ENCODE results near the gene DCC. TPM values are rescaled to one million over a fixed set of nuclear protein-coding genes. Genes with fewer than 3 reads are reported as not detected.

Gene DCC
- total and polyA plus RNA-seq, 9 of the 15 experiments (the other 6 are each of a cell fraction or from before 2014, with no cell fraction given): not detected

DNA sequence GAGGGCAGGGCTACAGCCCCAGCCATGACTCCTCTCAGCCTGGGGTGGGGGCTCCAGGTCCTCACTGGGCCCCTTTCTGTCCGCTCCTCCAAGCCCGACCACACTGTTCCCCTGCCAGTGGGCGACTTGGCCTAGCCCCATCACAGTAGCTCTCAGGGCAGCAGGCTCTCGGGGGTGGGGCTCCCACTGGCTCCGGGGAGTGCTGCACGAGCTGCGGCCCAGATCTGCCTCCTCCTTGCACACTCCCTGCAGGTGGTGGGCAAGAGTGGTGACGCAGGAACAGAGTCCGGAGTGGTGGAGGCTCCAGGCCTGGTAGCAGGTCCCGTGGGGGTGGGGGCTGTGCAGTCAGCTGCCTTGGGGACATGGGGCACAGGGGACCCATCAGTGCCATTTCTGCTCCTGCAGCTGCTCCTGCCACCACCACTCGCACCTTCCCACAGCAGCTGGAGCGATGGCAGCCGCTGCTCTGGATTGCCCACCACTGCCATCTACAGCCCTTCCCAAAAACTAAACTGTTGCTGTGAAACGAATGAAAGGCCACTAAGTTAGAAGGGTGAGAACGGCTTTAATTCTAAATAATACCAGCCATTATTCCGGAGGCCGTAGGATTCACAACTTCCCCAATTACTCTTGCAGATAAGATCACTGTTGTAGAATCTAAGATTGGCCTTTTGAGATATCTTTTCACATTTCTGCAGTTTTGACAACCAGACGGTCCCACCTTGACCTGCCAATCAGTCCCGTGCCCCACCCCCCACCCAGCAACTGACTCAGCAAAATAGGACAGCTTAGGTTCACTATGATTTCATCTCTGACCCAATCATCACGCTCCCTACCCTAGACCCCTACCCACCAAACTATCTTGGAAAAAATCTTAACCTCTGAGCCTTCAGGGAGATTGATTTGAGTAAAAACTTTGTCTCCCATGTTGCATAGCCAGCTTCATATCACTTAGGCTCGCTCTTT is 530.2 kb downstream of the DCC start:
- no peaks in the 10 kb centered on the region for H3K9me3 ChIP-seq (replicated peaks; ENCODE audit: control insufficient read depth, insufficient read depth, low read depth, low read length)
- no peaks in the 10 kb centered on the region for H3K4me1 ChIP-seq (replicated peaks in 1 of 2; ENCODE audit: control insufficient read depth in 2 of 2, insufficient read depth in 2 of 2, low read length in 2 of 2)
- no peaks in the 10 kb centered on the region for H3K36me3 ChIP-seq (ENCODE audit: control insufficient read depth, insufficient read depth, low read length)
- no peak overlapping the region for H3K4me3 ChIP-seq
- ChIA-PET POLR2A (no interaction called here), CTCF (ENCODE audit: low intra/inter-chr PET ratio) (no interaction called here)
- BruUV-seq (replicated peaks): no TSS peak
- H3K27ac ChIP-seq (ENCODE audit: extremely low read depth, low read depth, low read length): no peak overlapping the region
- H4K20me1 ChIP-seq (replicated peaks; ENCODE audit: control insufficient read depth, insufficient read depth, low read length): no peaks in the 10 kb centered on the region
- H3K79me2 ChIP-seq (ENCODE audit: control insufficient read depth, insufficient read depth, low read length): no peaks in the 10 kb centered on the region
- no peaks in the 10 kb centered on the region for H3K9me1 ChIP-seq (ENCODE audit: control insufficient read depth, insufficient read depth, low read length)
- no peak for FAIRE-seq
- no peak overlapping the region for H3K9ac ChIP-seq (ENCODE audit: insufficient read depth in 1 of 2, low read depth in 2 of 2, low read length in 2 of 2)
- no peak for DNase-seq (ENCODE audit: extremely low read depth in 1 of 4, low spot score in 3 of 4)
- no peak overlapping the region for H2AFZ ChIP-seq (ENCODE audit: low read depth, low read length)
- no peak for TF ChIP-seq TRIM28 (IDR thresholded peaks at IDR 0.05)
- TF ChIP-seq, protein P1, sequence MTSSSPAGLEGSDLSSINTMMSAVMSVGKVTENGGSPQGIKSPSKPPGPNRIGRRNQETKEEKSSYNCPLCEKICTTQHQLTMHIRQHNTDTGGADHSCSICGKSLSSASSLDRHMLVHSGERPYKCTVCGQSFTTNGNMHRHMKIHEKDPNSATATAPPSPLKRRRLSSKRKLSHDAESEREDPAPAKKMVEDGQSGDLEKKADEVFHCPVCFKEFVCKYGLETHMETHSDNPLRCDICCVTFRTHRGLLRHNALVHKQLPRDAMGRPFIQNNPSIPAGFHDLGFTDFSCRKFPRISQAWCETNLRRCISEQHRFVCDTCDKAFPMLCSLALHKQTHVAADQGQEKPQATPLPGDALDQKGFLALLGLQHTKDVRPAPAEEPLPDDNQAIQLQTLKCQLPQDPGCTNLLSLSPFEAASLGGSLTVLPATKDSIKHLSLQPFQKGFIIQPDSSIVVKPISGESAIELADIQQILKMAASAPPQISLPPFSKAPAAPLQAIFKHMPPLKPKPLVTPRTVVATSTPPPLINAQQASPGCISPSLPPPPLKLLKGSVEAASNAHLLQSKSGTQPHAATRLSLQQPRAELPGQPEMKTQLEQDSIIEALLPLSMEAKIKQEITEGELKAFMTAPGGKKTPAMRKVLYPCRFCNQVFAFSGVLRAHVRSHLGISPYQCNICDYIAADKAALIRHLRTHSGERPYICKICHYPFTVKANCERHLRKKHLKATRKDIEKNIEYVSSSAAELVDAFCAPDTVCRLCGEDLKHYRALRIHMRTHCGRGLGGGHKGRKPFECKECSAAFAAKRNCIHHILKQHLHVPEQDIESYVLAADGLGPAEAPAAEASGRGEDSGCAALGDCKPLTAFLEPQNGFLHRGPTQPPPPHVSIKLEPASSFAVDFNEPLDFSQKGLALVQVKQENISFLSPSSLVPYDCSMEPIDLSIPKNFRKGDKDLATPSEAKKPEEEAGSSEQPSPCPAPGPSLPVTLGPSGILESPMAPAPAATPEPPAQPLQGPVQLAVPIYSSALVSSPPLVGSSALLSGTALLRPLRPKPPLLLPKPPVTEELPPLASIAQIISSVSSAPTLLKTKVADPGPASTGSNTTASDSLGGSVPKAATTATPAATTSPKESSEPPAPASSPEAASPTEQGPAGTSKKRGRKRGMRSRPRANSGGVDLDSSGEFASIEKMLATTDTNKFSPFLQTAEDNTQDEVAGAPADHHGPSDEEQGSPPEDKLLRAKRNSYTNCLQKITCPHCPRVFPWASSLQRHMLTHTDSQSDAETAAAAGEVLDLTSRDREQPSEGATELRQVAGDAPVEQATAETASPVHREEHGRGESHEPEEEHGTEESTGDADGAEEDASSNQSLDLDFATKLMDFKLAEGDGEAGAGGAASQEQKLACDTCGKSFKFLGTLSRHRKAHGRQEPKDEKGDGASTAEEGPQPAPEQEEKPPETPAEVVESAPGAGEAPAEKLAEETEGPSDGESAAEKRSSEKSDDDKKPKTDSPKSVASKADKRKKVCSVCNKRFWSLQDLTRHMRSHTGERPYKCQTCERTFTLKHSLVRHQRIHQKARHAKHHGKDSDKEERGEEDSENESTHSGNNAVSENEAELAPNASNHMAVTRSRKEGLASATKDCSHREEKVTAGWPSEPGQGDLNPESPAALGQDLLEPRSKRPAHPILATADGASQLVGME (CRISPR knock-in tag; IDR thresholded peaks at IDR 0.05): no peak
- no peak for TF ChIP-seq SMARCE1 (IDR thresholded peaks at IDR 0.05)
- no peak for TF ChIP-seq YY1 (IDR thresholded peaks at IDR 0.05; ENCODE audit: borderline replicate concordance in 1 of 3, control insufficient read depth in 1 of 3, extremely low read depth in 1 of 3, insufficient read depth in 3 of 3, insufficient read length in 1 of 3, insufficient replicate concordance in 2 of 3, low read depth in 1 of 3, low read length in 2 of 3)
- TF ChIP-seq CBFB (CRISPR knock-in tag; IDR thresholded peaks at IDR 0.05): no peak
- TF ChIP-seq HMGN3 (IDR thresholded peaks at IDR 0.05; ENCODE audit: borderline replicate concordance, extremely low read depth, insufficient read length, low read depth, low read length): no peak
- no peak for ATAC-seq
- H3K4me2 ChIP-seq (ENCODE audit: insufficient read depth, low read length): no peak overlapping the region
- intact Hi-C loops (cut with micrococcal nuclease): no loop called here
- in situ Hi-C loops (cut with MboI): no loop called here
- no peaks in the 10 kb centered on the region for H3K27me3 ChIP-seq (ENCODE audit: control insufficient read depth in 2 of 2, insufficient read depth in 2 of 2, low read length in 2 of 2)
- WGBS (ENCODE audit: insufficient coverage, low coverage, missing lambda C conversion rate): 2% methylated on average over 18 of the region's 21 CpGs

Data from K562 (cell line).